GM19193 (cell line): ENCODE results near the gene PPP2R2B.

ENCODE experiments used
- POLR2A ChIP-seq: IDR thresholded peaks from 4 replicates; pipeline ENCODE4 v1.6.1; 2011; ENCODE audit not compliant: insufficient read depth, insufficient read length; ENCODE audit errors: extremely low read depth

PPP2R2B gene

DNA sequence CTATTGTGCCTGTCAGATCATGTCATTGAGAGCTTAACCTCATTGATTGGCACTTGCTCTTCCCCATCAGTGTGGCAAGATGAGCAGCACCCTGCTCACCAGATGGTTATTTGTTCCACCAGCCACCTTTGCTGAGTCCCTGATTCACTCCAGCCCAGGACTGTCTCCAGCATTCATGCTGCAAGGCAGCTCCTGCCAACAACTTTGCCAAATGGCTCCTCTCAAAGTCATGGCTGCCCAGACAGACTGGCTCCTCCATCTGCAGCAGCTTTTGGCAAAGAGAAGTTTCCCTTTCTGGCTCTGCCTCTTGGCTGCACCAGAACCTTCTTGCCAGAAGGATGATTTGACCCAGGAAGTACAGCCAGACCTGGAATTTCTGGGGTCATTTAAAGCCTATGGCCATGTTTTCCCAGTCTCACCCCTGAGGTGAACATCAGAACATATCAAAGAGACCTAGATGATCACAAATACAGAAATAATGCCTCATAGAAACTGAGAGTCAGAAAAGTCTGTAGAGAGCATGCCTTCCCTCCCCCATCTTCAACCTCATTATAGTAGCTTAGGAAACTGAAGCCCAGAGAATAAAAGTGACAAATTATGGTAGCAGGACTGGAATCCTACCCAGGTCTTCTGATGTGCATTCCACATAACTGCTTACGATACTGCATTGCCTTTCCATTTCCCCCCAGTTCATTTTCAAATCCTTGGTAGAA, 10.4 kb downstream of the PPP2R2B start:
- no peak for TF ChIP-seq POLR2A

GRCh38 chr5:146866263-146866662, 12.3 kb downstream of the PPP2R2B start:
- no peak for TF ChIP-seq POLR2A

DNA sequence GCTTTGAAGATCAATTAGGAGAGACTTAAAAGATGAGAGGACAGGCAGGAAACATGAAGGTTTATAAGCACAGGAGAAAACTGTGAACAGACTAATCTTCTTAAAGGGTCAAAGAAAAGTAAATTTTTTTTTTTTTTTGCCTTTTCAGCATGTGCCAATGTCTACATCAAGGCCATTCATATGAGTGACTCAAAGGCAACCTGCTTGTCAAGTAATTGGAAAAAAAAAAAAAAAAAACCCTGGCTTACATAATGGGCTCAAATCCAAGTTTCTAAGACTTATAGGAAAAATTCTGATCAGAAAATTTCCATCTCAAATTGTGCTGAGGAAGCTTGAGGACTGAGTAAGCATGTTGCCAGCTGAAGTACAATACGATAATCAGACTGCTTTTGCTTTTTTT, 15.9 kb downstream of the PPP2R2B start:
- TF ChIP-seq POLR2A = no peak

DNA sequence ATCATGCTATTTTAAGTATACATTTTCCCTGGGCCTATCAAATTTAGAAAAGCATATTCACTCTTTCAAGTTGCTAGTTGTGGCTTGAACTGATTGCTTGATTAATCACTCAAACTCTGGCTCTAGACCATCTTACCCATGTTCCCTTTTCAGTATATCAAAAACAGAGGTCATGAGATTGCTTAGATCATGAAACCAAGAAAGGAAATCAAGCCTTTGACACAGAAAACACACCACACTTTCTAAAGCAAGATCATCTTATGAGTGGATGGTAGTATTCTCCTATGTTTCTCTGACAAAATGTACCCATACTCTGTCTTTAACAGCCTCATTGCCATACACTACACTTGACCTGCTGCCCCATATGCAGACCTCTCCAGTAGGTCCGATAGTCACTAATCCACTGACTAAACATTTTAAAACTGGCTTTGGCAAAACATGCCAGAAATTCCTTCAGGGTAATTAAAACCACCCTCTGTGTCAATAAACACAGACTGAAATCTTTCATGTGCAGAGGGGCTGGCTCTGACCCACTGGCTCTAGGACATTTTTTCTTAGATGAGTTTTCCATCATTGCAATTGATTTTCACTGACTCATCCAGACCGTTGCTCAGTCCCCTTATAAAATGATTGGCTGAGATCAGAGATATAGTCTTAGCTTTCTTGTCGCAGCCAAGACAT, 18.2 kb downstream of the PPP2R2B start:
- TF ChIP-seq POLR2A = no peak

DNA sequence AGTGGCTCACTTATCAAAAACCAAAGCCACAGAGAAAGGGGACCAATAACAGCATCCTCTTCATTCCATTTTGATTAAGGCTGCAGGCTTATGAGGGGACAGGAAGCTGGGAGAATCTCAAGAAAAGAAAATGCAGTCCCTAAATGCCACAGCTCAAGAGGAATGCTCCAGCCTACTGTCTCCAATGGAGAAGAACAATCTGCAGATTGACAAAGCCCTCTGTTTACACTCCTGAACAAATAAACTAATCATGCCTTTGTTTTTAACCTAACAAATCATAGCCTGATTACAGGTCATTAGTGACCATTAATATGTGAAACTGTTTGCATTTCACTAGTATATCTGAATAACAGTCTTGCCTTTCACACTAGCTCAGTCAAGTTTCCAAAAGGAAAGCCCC, 26.5 kb downstream of the PPP2R2B start:
- no peak for TF ChIP-seq POLR2A

DNA sequence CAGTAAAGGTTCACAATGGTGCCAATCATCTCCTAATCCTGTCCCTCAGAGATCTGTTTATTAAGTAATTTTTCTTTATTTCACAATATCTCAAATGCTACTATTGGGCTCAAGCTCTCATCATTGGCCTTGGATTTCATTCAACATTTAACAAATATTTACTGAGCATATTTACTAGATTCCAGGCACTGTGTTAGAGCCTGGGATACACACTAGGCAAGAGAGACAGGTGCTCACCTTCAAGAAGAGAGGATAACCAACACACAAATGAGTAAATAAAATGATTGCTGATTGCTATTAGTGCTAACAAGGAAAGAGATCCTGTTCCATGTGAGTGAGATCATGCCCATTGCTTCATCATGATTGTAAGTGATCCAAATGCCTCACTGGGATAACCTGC, 27.4 kb downstream of the PPP2R2B start:
- TF ChIP-seq POLR2A = no peak

- no peak for TF ChIP-seq POLR2A
Observed at GRCh38 chr5:146849694-146850303, 28.8 kb downstream of the PPP2R2B start.

DNA sequence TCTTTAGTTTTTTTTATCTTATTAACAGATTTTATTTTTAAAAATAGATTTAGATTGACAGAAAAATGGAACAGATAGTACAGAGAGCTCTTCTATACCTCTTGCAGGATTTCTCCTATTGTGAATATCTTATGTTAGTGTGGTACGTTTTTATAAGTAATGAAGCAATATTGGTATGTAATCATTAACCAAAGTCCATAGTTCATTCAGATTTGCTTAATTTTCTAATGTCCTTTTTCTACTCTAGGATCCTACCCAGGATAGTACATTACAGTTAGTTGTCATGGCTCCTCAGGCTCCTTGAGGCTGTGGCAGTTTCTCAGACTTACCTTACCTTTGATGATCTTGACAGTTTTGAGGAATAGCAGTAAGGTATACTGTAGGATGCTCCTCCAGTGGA, 30.4 kb downstream of the PPP2R2B start:
- no peak for TF ChIP-seq POLR2A

GRCh38 chr5:146840016-146840415, 38.5 kb downstream of the PPP2R2B start:
- no peak for TF ChIP-seq POLR2A

GRCh38 chr5:146836226-146836842, 42.2 kb downstream of the PPP2R2B start:
- no peak for TF ChIP-seq POLR2A

DNA sequence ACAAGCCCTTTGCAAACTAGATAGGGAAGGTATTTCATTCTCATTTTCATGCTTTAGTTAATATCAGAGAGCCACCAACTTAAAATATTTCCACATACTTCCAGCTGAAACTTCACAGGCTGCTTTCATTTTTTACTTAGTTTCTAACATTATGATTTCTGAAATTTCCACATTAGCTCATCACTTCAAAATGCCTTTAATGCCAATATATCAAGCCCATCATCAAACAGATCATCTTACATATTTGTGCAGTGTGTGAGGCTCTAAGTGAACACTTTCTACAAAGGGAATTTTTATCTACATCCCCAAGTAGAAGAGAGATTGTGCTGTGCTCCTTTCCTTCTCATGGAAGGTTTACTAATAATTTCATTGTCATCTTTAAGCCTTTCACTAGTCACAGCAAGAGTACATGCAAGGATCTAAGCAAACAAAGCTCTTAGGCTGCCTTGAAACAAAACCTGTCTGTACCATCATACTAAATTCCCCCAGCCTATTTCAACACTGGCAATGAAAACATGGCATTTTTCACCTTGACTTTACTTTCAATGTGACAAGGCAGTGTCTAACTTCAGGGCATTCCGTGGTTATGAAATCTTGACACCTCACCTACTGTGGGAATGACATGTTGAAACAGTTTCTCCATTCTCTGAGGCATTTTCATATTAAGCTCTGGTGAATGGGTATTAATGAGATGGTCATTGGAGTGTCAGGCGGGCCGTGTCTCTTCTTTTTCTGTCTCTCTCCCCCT, 45.4 kb downstream of the PPP2R2B start:
- TF ChIP-seq POLR2A = no peak

DNA sequence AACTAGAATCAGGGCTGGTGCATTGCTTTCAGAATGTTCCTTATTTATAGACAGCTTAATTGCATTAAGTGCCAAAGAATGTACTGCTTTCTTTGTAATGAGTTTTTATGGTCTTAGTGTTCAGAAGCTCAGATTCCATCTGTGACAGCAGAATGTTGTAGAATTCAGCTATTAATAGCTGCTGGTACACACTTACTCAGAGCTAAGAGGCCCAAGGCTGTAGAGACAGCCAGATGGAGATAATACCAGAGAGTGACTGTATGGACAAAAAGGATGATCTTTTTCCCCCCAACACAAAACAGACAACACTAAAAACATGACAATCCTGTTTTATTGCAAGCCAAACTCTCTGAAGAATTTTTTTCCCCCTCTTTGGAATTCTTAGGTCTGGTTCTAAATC, 50.2 kb downstream of the PPP2R2B start:
- TF ChIP-seq POLR2A = no peak

GRCh38 chr5:146827901-146828300, 50.7 kb downstream of the PPP2R2B start:
- no peak for TF ChIP-seq POLR2A

- no peak for TF ChIP-seq POLR2A
Observed at GRCh38 chr5:146825033-146825432, 53.5 kb downstream of the PPP2R2B start.

DNA sequence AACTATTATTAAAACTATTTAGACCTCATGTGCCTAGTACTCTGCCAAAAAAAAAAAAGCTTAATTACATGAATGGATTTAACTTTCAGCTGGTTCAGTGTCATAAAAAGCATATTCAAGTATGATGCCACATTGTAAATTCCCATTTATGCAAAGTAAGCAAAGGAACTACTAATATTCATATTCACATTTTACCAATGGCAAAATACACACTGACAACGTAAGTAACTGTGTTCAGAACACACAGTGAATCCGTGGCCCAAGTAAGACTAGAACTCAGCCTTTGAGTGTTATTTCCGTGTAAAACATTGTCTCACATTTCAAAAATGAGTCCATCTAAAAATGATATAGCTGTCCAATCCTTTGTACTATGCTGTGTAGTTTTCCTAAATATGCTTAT, 56.8 kb downstream of the PPP2R2B start:
- no peak for TF ChIP-seq POLR2A
